Activated effector memory CD4-positive, alpha-beta T cell treated with anti-CD3 and anti-CD28 coated beads, Interleukin-2, amount 50 U/mL, for 16 hours (primary cell): ENCODE measurements around the gene FOXP1.
A peak's percentile ranks its signal among the peaks of the same experiment; 100 is the strongest.

ENCODE experiments used
- DNase-seq: peaks from one replicate; pipeline ENCODE4 v3.0.0-alpha.2; 2020

Gene FOXP1

GRCh38 chr3:71391361-71391760 is 192.2 kb downstream of the FOXP1 start:
- no peak for DNase-seq

DNA sequence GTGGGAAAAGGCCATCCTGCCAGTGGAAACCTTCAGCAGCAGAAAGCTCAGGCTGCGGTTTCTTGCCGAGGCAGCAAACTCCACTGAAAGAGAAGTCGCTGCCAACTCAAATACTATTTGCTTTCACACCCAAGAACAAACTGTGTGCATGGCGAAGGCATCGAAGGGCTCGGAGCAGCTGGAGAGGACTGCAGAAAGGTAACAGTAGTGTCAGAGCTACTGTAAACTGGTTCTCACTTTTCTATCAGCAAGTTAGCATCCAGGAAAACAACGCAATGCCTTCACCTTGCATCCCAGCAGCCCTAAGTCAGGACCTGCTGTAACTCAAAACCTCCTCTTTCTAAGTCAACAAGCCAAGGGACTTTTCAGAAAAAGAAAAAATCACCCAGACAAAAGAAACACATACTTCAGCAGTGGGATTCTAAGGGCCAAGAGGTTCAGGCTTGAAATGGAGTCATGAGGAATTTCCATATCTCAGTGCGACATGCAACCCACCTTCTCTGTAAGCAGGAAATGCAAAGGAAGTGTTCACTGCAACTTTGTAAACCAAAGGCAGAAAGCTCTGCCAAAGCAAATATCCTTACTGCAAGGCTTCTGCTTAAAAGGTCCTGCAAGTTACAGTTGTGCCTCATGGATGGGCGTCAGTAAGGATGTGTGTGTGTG is 193.5 kb downstream of the FOXP1 start:
- peak; percentile 66 for DNase-seq

DNA sequence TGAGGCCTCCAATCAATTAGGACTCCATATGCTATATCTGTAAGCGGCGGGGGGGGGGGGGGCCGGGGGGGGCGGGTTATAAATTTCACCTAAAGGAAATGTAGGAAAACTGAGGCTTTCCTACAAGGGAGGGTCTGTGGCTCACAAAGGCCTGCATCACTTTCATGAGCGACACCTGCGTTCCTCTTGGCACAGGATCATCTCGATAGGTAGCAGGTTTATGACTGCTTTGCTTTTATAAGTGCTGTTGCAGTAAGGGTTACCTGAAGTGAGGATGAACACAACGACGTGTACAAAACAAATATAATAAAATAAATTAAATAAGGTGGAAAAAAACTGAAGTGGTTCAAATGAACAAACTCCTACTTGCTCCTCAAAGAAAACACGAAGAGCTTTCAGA is 194.3 kb downstream of the FOXP1 start:
- no peak for DNase-seq

DNA sequence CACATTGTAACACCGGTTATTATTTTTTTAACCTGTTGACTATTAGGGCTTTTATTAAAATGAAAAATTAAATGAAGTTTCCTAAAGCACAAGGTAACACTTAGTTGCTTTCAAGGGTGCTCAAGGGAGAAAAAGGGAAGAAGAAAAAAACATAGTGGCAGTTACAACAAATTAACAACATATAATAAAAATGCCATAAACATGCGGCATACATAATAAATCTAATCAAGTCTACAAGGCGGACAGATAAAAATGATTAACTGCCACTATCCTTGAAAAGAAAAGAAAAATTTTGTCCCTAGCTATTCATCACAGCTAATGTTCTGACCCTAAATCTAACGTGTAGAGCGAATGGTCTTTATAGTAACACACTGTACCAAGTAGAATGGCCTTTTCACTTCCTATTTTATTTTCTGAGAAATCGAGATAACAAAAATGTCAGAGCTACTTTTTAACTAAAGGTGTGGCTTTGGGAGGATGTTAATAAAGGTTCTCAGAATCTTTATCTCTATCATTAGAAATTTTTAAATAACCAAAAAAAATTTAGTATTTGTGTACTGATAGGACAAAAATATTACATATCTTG is 194.9 kb downstream of the FOXP1 start:
- DNase-seq = no peak

DNA sequence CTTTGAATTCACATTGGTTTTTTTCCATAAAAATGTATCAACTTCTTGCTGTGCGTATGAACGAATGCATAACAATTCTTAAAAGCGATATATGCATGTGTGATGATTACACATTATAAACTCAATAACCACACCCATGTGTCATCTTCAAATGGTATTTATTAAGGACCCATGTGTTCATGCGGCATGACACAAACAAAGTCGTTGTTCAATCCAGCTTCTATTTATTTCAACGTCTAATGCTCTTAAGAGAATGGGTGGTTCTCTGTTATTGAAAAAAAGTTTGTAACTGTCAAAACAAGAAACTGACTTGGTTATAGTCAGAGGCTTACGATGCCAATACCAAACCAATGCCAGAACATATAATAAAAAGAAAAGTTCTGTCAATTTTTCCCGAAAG is 195.9 kb downstream of the FOXP1 start:
- DNase-seq = no peak

DNA sequence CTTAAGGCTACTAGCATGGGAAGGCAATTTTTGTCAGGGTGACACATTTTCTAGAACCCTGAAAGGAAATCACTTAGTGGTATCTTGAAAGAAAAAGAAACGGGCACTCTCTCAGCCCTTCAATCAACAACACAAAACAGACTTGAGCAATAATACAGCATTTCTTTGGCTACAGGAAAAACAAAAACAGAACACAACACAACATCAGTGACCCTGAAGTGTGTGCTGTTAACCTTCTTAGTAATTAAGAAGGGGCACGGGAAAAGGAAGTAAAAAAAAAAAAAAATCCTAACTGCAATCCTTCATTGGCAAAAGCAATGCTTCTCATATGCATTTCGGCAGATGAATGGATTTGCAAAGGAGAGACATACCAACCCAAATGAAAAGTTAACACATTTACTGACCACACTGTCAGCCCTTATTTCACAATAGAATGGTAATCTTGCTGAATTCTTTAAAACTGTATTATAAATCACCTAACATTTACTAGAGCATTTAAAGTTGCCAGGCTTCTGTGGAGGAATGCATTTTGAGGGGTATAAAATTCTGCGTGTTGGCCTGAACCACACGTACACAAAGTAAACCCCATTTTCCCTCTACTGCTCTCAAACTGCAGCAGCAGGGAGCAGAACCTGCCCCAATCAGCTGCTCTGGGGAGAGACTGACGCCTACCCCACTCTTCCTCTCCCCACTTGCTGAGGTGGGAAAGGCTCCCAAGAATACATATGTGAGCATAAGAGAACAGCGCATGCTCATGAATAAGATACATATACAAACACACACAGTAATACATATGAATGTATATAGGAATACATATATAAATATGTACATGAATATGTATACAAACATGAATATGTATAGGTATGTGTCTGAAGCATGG is 198.5 kb downstream of the FOXP1 start:
- DNase-seq = no peak

GRCh38 chr3:71384388-71384787 is 199.1 kb downstream of the FOXP1 start:
- DNase-seq = no peak

DNA sequence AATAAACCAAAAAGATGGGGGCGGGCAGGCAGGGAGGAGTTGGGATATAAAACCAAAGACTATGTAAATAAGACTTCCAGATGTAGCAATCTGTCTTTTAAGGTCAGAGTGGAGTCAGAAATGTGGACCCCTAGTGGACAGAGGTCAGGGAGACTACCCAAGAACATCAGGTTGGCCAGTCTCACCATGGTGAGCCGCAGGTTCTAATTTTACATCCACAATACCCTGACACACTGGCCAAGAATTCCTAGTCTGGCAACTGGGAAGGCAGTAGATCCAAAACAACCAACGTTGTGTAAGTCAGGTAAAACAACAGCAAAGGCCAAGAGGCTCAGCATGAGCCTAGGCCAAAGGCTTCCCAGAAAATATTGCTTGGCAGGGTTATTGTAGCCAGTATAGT is 203.4 kb downstream of the FOXP1 start:
- no peak for DNase-seq

DNA sequence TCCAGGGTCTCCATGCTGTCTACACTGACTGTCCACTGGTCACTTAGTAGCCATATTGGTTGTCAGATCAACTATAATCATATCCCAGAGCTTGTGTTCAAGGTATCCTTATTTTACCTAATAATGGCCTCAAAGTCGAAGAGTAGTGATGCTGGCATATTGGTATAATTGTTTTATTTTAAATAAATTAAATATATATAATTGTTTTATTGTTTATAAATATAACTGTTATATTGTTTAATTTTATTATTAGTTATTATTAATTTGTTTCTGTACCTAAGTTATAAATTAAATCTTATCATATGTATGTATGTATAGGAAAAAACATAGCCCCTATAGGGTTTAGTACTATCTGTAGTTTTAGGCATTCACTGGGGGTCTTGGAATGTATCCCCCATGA is 205.0 kb downstream of the FOXP1 start:
- no peak for DNase-seq

DNA sequence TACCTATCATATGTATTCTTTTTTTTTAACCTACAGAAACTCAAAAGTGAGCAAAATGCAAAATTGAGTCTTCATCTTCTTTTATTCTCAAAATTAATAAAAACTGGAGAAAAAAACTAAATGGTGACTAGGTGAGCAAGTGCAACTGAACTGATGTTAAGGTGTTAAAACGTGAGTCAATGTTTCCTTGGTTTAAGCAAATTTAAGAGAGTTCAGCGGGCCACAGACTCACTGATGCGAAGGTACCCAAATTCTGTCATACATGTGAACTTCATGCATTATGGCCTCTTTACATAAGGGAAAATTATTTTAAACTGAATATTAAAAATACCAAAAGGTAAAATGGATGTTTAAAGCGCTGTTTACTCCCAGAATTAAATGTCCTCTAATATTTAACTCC is 206.6 kb downstream of the FOXP1 start:
- no peak for DNase-seq

DNA sequence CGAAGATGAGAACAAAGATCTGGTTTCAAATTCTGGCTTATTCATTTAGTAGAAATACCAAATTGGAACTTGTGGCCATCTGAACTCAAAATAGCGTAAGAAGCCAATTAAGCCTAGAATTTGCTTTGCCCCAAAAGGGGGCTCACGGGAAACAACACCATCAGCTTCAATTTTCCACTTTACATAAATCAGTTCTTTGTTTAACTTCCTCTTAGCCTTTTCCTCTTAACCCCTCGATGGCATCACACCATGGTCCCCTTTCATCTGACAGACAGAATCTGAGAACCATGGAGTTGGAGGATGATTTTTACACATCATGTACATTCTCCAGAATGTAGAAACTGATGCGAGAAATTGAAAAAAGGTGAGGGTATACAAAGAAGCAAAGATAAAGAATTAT is 207.0 kb downstream of the FOXP1 start:
- DNase-seq = no peak

GRCh38 chr3:71374582-71374981 is 208.9 kb downstream of the FOXP1 start:
- no peak for DNase-seq

DNA sequence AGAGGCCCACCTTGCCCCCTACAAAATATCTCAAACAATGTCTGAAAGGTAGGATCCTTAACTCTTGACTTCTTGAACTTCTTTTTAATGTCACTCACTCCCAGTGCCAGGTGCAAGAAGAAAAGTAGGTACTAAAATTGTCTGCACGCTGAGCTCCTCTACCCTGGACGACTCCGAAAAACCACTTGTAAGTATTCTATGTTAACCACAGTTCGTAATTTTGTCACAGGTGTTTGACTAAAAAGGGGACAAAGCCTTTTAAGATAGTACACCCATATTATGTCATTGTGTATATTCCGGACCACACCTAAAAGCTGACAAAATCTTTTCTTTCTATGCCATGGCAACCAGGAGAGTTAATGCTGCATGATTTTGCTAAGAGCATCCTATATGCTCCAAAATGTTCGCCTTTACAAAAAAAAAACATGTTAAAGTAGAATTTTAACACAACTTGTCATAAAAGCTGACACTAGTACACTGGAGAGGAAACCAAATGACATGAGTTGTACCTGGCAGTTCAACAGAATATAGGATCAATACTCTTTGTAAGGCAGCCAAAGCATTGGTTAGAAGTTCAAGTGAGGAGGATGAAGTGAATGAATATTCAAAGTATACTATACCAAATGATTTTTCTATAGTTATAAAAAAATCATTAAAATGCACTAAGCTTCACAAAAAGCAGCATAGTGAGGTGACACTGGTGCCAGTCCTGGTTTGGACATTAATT is 210.5 kb downstream of the FOXP1 start:
- DNase-seq = no peak

- no peak for DNase-seq
Observed at GRCh38 chr3:71372241-71372768, 211.2 kb downstream of the FOXP1 start.

- DNase-seq = no peak
Observed at GRCh38 chr3:71371282-71371681, 212.2 kb downstream of the FOXP1 start.

DNA sequence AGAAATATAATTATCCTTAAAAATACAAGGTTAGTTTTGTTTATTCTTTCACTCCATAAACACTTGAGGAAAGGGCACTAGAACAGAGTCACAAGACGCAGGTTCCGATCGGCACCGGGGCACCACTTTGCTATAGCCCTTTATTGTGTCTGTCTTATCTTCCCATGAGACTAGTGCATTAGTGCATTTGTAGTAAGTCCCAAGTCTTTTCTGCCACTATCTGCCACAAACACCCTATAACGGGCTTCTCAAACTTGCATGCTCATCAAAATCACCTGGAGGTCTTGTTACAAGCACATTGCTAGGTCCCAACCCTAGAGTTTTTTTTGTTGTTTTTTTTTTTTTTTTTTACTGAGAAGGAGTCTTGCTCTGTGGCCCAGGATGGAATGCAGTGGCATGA is 213.1 kb downstream of the FOXP1 start:
- DNase-seq = no peak

DNA sequence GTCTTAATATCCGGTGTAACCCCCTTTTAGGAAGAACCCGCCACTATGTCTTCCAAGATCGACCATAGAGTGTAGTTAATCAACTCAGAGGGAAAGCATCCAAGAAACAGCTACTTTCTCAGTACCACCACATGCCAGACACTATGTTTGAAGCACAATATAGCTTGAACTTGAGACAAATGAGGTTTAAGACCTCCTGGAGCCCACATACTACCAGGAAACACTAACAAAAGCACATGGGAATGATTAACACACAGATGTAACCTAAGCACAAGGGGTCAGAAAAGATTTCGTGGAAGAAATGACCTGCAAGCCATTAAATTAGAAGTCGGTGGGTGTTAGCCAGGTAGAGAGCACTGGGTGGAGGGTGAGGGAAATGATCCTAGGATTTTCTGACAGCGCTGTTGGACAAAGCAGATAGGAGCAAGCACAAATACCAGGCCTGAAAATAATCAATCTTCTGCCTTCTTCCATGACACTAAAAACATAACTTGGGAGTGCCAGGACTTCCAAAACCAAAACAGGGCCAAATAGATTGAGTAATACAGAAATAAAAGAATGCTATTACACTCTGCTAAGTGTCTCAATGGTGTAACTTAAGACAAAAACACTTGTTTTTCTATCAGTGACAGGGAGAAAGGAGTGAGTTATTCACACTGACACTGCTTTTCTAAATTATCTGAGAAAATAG is 213.7 kb downstream of the FOXP1 start:
- no peak for DNase-seq

GRCh38 chr3:71366988-71367604 is 216.4 kb downstream of the FOXP1 start:
- DNase-seq = no peak

DNA sequence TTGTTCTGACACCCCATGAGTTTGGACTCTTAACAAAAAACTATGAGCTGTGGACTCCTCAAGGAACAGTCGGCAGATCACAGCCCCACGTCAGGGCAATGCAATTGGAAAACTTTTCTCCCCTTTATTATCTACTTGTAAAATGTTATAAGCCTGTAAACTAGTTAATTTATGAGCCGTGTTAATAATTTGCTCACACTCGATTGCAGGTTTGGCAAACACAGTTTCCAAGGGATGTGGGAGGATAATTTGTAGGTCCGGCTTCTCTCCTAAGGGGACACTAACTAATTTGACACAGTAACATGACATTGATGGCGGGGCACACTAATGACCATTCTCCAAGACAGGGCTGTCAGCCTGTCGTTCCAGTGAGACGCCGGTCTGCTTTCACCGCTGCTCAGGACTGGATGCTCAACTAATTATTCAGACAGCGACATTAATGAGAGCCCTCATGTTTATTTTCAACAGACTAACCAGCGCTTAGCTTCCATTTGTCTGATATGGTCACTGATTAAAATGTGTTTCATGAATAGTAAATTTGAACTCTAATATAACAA is 222.1 kb downstream of the FOXP1 start:
- no peak for DNase-seq

DNA sequence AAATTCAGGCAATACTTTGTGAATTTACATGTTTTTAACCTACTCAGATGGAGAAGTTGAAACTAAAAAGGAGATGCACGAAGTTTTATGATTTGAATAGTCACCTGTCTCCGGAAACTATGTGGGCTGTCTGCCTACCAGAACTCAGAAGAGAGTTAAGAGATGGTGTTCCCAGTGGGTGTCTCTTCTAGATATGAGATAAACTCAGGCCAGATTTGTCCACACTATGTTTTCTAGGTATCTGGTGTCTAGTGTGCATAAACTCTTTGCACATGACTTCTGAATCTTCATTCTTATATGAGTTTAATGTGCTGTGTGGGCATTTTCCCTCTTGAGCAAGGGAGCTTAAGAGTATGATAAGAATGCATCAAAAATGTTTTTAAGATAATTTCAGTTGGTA is 222.8 kb downstream of the FOXP1 start:
- no peak for DNase-seq

DNA sequence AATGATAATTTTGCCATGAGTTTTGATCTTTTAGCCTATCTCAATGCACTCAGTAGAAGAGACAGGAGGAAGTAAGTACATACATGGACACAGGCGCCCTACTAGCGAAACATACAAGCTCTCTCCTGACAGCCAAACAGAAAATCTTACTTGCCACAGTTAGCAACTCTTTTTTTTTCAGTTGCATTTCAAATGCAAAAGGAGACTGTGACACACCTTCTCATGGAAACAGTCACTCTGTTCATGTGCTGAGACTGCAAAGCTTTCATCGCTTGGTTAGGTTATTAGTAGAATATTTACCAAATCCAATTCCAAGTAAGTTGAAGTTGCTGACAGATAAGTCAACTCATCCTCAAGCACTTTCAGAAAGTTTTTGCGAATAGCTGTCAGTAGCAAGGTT is 223.3 kb downstream of the FOXP1 start:
- peak; percentile 66 for DNase-seq

GRCh38 chr3:71358243-71358642 is 225.3 kb downstream of the FOXP1 start:
- no peak for DNase-seq
